Tibial nerve (tissue), 4 donors: ENCODE data around the gene WNT11. TPM values are rescaled to one million over a fixed set of nuclear protein-coding genes. Genes with fewer than 3 reads are reported as not detected.

Experiments used
- DNase-seq, 2 donors: peaks; one replicate each; pipeline ENCODE4 v3.0.0-alpha.2; 2019; ENCODE audit warnings: low spot score in 2 of 2
- H3K27ac ChIP-seq, 4 donors: fragments of 200-600 bp; sonication (generic) in 3 of 4; one replicate each; pipeline ENCODE4 v1.5.1; 2017 to 2019; ENCODE audit warnings: mild to moderate bottlenecking in 1 of 4
- H3K27me3 ChIP-seq, 2 donors: fragments of 200-600 bp; sonication (generic) in 1 of 2; one replicate each; pipeline versions ENCODE4 v1.5.1 to v1.6.0; 2017 to 2019
- H3K36me3 ChIP-seq, 3 donors: fragments of 200-600 bp; sonication (generic); one replicate each; pipeline ENCODE4 v1.5.1; 2018 to 2019
- H3K4me1 ChIP-seq, 4 donors: fragments of 200-600 bp; sonication (generic) in 3 of 4; one replicate each; pipeline ENCODE4 v1.5.1; 2017 to 2019
- H3K4me3 ChIP-seq, 4 donors: fragments of 200-600 bp; sonication (generic) in 3 of 4; one replicate each; pipeline ENCODE4 v1.5.1; 2017 to 2019; ENCODE audit warnings: mild to moderate bottlenecking in 1 of 4, moderate library complexity in 1 of 4
- H3K9me3 ChIP-seq, 4 donors: fragments of 200-600 bp; sonication (generic) in 3 of 4; one replicate each; pipeline ENCODE4 v1.5.1; 2017 to 2019
- CTCF ChIP-seq, 5 experiments: fragments of 200-600 bp in 3 of 5; fragments of 450-650 bp in 2 of 5; sonication (generic) in 3 of 5; IDR thresholded peaks; one replicate each; pipeline ENCODE4 v1.5.1; 2016 to 2019; ENCODE audit warnings: antibody characterized with exemption in 5 of 5, mild to moderate bottlenecking in 3 of 5, moderate library complexity in 2 of 5
- EP300 ChIP-seq, 2 donors: sonication (generic); formaldehyde crosslinking; IDR thresholded peaks; one replicate each; pipeline ENCODE4 v1.6.1; 2017; ENCODE audit warnings: antibody characterized with exemption in 2 of 2, mild to moderate bottlenecking in 1 of 2
- POLR2A ChIP-seq, 2 donors: fragments of 450-650 bp; IDR thresholded peaks; one replicate each; pipeline ENCODE4 v1.6.1; 2017; ENCODE audit warnings: antibody characterized with exemption in 2 of 2, mild to moderate bottlenecking in 2 of 2, moderate library complexity in 2 of 2
- WGBS, 2 donors: methylation state at CpG; one replicate each; pipeline ENCODE4 v1.1.5; 2018; 5-methylcytosine and 5-hydroxymethylcytosine counted together
- total RNA-seq, 4 donors: library from RNA; depleted of rRNA; stranded (reverse); fragments of >200 nt; gene quantifications; one replicate each; pipeline ENCODE4 v1.1.0, GENCODE V29; 2016

WNT11 gene
- total RNA-seq, 4 donors from 2014 or later = 14.2 to 65.7 (median 27.5) TPM

GRCh38 chr11:76147106-76147740 is 59.1 kb downstream of the WNT11 start:
- H3K9me3 ChIP-seq = no peaks in the 10 kb centered on the region
- H3K4me1 ChIP-seq = peaks cover 0 to 6% (median 3%) of the 10 kb centered on the region in 4 donors
- H3K4me3 ChIP-seq = no peak overlapping the region
- 81 to 85% methylated on average over 14 of the region's 14 CpGs for WGBS, 2 donors
- H3K27ac ChIP-seq = no peak overlapping the region
- H3K27me3 ChIP-seq = no peaks in the 10 kb centered on the region
- H3K36me3 ChIP-seq = peaks cover 0 to 13% (median 0%) of the 10 kb centered on the region in 3 donors
- TF ChIP-seq POLR2A (IDR thresholded peaks at IDR 0.05) = no peak
- TF ChIP-seq CTCF (IDR thresholded peaks at IDR 0.05) = no peak
- TF ChIP-seq EP300 (IDR thresholded peaks at IDR 0.05) = no peak
- DNase-seq = no peak

GRCh38 chr11:76143274-76143673 is 63.0 kb downstream of the WNT11 start:
- Histone ChIP-seq H3K36me3 (peaks cover 0 to 30% (median 6%) of the 10 kb centered on the region in 3 donors), H3K27me3 (no peaks in the 10 kb centered on the region), H3K4me3 (no peak overlapping the region), H3K9me3 (no peaks in the 10 kb centered on the region), H3K4me1 (no peaks in the 10 kb centered on the region), H3K27ac (no peak overlapping the region)
- 88 to 95% methylated on average over 10 to 11 of the region's 11 CpGs for WGBS, 2 donors
- DNase-seq = no peak
- TF ChIP-seq CTCF (IDR thresholded peaks at IDR 0.05) = no peak
- TF ChIP-seq EP300 (IDR thresholded peaks at IDR 0.05) = no peak
- TF ChIP-seq POLR2A (IDR thresholded peaks at IDR 0.05) = no peak

GRCh38 chr11:76141901-76142588 is 64.3 kb downstream of the WNT11 start:
- no peaks in the 10 kb centered on the region for H3K9me3 ChIP-seq
- H3K27me3 ChIP-seq = no peaks in the 10 kb centered on the region
- H3K36me3 ChIP-seq = peaks cover 0 to 30% (median 6%) of the 10 kb centered on the region in 3 donors
- WGBS, 2 donors = 90 to 91% methylated on average over 12 of the region's 12 CpGs
- no peak for TF ChIP-seq EP300 (IDR thresholded peaks at IDR 0.05)
- TF ChIP-seq POLR2A (IDR thresholded peaks at IDR 0.05) = no peak
- TF ChIP-seq CTCF (IDR thresholded peaks at IDR 0.05) = no peak
- DNase-seq = no peak
- no peaks in the 10 kb centered on the region for H3K4me1 ChIP-seq
- H3K4me3 ChIP-seq = no peak overlapping the region
- no peak overlapping the region for H3K27ac ChIP-seq

GRCh38 chr11:76140912-76141574 is 65.3 kb downstream of the WNT11 start:
- WGBS, 2 donors = 91 to 93% methylated on average over 22 of the region's 22 CpGs
- TF ChIP-seq CTCF (IDR thresholded peaks at IDR 0.05) (no peak), EP300 (IDR thresholded peaks at IDR 0.05) (no peak), POLR2A (IDR thresholded peaks at IDR 0.05) (no peak)
- no peaks in the 10 kb centered on the region for H3K27me3 ChIP-seq
- peaks cover 0 to 30% (median 6%) of the 10 kb centered on the region in 3 donors for H3K36me3 ChIP-seq
- H3K4me1 ChIP-seq = no peaks in the 10 kb centered on the region
- DNase-seq = no peak
- no peak overlapping the region for H3K4me3 ChIP-seq
- H3K9me3 ChIP-seq = no peaks in the 10 kb centered on the region
- no peak overlapping the region for H3K27ac ChIP-seq

- TF ChIP-seq EP300 (IDR thresholded peaks at IDR 0.05) (no peak), POLR2A (IDR thresholded peaks at IDR 0.05) (no peak), CTCF (IDR thresholded peaks at IDR 0.05) (no peak)
- Histone ChIP-seq H3K27me3 (no peaks in the 10 kb centered on the region), H3K4me3 (no peak overlapping the region), H3K4me1 (peaks cover 0 to 6% (median 0%) of the 10 kb centered on the region in 4 donors), H3K9me3 (no peaks in the 10 kb centered on the region), H3K27ac (no peak overlapping the region), H3K36me3 (peaks cover 0 to 30% (median 6%) of the 10 kb centered on the region in 3 donors)
- DNase-seq = no peak
- 91 to 95% methylated on average over 2 of the region's 2 CpGs for WGBS, 2 donors
Observed at GRCh38 chr11:76139314-76139713, 67.0 kb downstream of the WNT11 start.
